GM12878 (cell line): ENCODE measurements around the gene SERTAD1. TPM values are rescaled to one million over a fixed set of nuclear protein-coding genes. Genes with fewer than 3 reads are reported as not detected.
A peak's percentile ranks its signal among the peaks of the same experiment; 100 is the strongest.

Experiments
- ATAC-seq: fragments of 200-7000 bp; cut with Tn5 transposase; 3 replicates; pipeline ENCODE4 v1.9.1; 2020; ENCODE audit warnings: mild to moderate bottlenecking, moderate library complexity
- BruUV-seq: library from RNA; stranded (reverse); fragments of 400-500 nt; replicated peaks from 2 replicates; lab custom pipeline; 2021; lab: Mats Ljungman, UMichigan
- CTCF ChIA-PET: fragments of 300-600 bp; sonication (Branson Sonifier 250); formaldehyde crosslinking; extraction: SDS; loops from one replicate; lab custom pipeline; 2021; ENCODE audit warnings: inconsistent platforms; lab: Yijun Ruan, JAX
- POLR2A ChIA-PET: fragments of 350-600 bp; formaldehyde crosslinking; extraction: SDS; loops from one replicate; lab custom pipeline; 2021; ENCODE audit warnings: inconsistent platforms; lab: Charles Lee
- RAD21 ChIA-PET: fragments of 300-600 bp; sonication (Branson Sonifier 250); formaldehyde crosslinking; loops from one replicate; lab custom pipeline; 2023; ENCODE audit warnings: antibody characterized with exemption; ENCODE audit not compliant: unreplicated experiment; lab: Charles Lee
- SMC1A ChIA-PET: fragments of 300-600 bp; sonication (Branson Sonifier 250); formaldehyde crosslinking; loops from one replicate; lab custom pipeline; 2023; ENCODE audit not compliant: unreplicated experiment, uncharacterized antibody; lab: Charles Lee
- DNase-seq: peaks from one replicate; pipeline ENCODE4 v3.0.0-alpha.2; 2011; ENCODE audit warnings: low read depth, low spot score
- FAIRE-seq: peaks from 3 replicates; lab custom pipeline; 2011; peaks lifted over from hg19 to GRCh38; lab: Jason Lieb, UNC
- H2AFZ ChIP-seq: 2 replicates; pipeline ENCODE4 v1.6.0; 2011; ENCODE audit warnings: low read depth, low read length, control low read depth; ENCODE audit not compliant: control insufficient read depth
- H3K27ac ChIP-seq: 2 replicates; pipeline ENCODE4 v1.5.1; 2011; ENCODE audit warnings: control low read depth; ENCODE audit not compliant: control insufficient read depth, insufficient read depth
- H3K27me3 ChIP-seq, 2 experiments: replicated peaks in 1 of 2; 2 replicates each; pipeline versions ENCODE4 v1.6.0 to v1.6.1; 2011; ENCODE audit warnings: low read length in 1 of 2; ENCODE audit not compliant: control insufficient read depth in 2 of 2, insufficient read depth in 2 of 2
- H3K36me3 ChIP-seq, 2 experiments: 2 replicates each; pipeline ENCODE4 v1.5.1; 2011; ENCODE audit warnings: low read length in 1 of 2; ENCODE audit not compliant: control insufficient read depth in 2 of 2, insufficient read depth in 2 of 2
- H3K4me1 ChIP-seq: 2 replicates; pipeline ENCODE4 v1.6.1; 2011; ENCODE audit warnings: mild to moderate bottlenecking, low read length, moderate library complexity, mixed read lengths; ENCODE audit not compliant: control insufficient read depth, insufficient read depth
- H3K4me2 ChIP-seq: 2 replicates; pipeline ENCODE4 v1.6.0; 2011; ENCODE audit warnings: control low read depth; ENCODE audit not compliant: control insufficient read depth, insufficient read depth
- H3K4me3 ChIP-seq: fragments of 200-600 bp; sonication (generic); 2 replicates; pipeline ENCODE4 v1.5.1; 2016
- H3K79me2 ChIP-seq: 2 replicates; pipeline ENCODE4 v1.6.0; 2011; ENCODE audit warnings: low read length; ENCODE audit not compliant: control insufficient read depth, insufficient read depth
- H3K9ac ChIP-seq: 2 replicates; pipeline ENCODE4 v1.8.0; 2011; ENCODE audit warnings: low read length, control low read depth, mixed read lengths; ENCODE audit not compliant: control insufficient read depth, insufficient read depth
- H3K9me3 ChIP-seq: replicated peaks from 3 replicates; pipeline ENCODE4 v1.5.1; 2011; ENCODE audit warnings: mild to moderate bottlenecking, low read length; ENCODE audit not compliant: control insufficient read depth, insufficient read depth
- H4K20me1 ChIP-seq: 2 replicates; pipeline ENCODE4 v1.6.0; 2011; ENCODE audit not compliant: control insufficient read depth, insufficient read depth
- ATF2 ChIP-seq: IDR thresholded peaks from 2 replicates; pipeline ENCODE4 v1.6.1; 2012; ENCODE audit warnings: low read length, inconsistent platforms
- CBX3 ChIP-seq: fragments of 200-600 bp; sonication (generic); IDR thresholded peaks from 2 replicates; pipeline ENCODE4 v1.6.1; 2016; ENCODE audit warnings: low read depth, borderline replicate concordance
- CEBPB ChIP-seq, 2 experiments: fragments of 150-350 bp in 1 of 2; IDR thresholded peaks; 2 replicates each; pipeline ENCODE4 v1.6.1; 2012 to 2014; ENCODE audit warnings: low read depth in 2 of 2, low read length in 2 of 2, borderline replicate concordance in 1 of 2, inconsistent platforms in 1 of 2
- CHD1 ChIP-seq: IDR thresholded peaks from 2 replicates; pipeline ENCODE4 v1.6.1; 2012; ENCODE audit warnings: low read depth, low read length, improper control_type of control experiment
- CREB1 ChIP-seq: IDR thresholded peaks from 2 replicates; pipeline ENCODE4 v1.6.1; 2012; ENCODE audit warnings: low read depth, mild to moderate bottlenecking, inconsistent platforms
- EZH2 ChIP-seq: IDR thresholded peaks from 2 replicates; pipeline ENCODE4 v1.6.1; 2012; ENCODE audit warnings: low read depth, mild to moderate bottlenecking, control low read depth, inconsistent platforms, low read length, borderline replicate concordance; ENCODE audit not compliant: control insufficient read depth
- FOXK2 ChIP-seq: fragments of 450-650 bp; IDR thresholded peaks from 2 replicates; pipeline ENCODE4 v1.6.1; 2017; ENCODE audit warnings: mild to moderate bottlenecking, moderate library complexity
- GABPA ChIP-seq: IDR thresholded peaks from 2 replicates; pipeline ENCODE4 v1.6.1; 2014; ENCODE audit warnings: antibody characterized with exemption, low read depth, mild to moderate bottlenecking, inconsistent platforms
- IRF4 ChIP-seq: IDR thresholded peaks from 2 replicates; pipeline ENCODE4 v1.6.1; 2011; ENCODE audit warnings: low read depth, low read length
- JUNB ChIP-seq: IDR thresholded peaks from 2 replicates; pipeline ENCODE4 v1.6.1; 2016; ENCODE audit warnings: antibody characterized with exemption, mild to moderate bottlenecking
- NKRF ChIP-seq: fragments of 450-650 bp; conservative IDR thresholded peaks from 2 replicates; pipeline ENCODE4 v1.6.1; 2017; ENCODE audit warnings: mild to moderate bottlenecking, moderate library complexity
- RCOR1 ChIP-seq: conservative IDR thresholded peaks from 2 replicates; pipeline ENCODE4 v1.6.1; 2012; ENCODE audit warnings: low read depth, low read length, improper control_type of control experiment
- WGBS: methylation state at CpG from one replicate; pipeline ENCODE4 v1.1.6; 2016; ENCODE audit warnings: low lambda C conversion rate; ENCODE audit not compliant: insufficient replicate concordance, insufficient coverage; ENCODE audit errors: missing lambda C conversion rate; 5-methylcytosine and 5-hydroxymethylcytosine counted together
- in situ Hi-C: fragments of 300-500 bp; cut with MboI; formaldehyde crosslinking; loops from 9 replicates; pipeline ENCODE4 v1.14.3; 2018; ENCODE audit warnings: mixed read lengths
- intact Hi-C: fragments of 100-400 bp; cut with micrococcal nuclease; formaldehyde crosslinking; loops from one replicate; pipeline ENCODE4 v1.14.2; 2022; ENCODE audit not compliant: unreplicated experiment
- polyA plus RNA-seq, 11 experiments: library from polyadenylated mRNA; depleted of rRNA in 4 of 11; unstranded in 6 of 11; stranded (reverse) in 5 of 11; fragments of >200 nt; fragmentation: Nextera tagmentation in 4 of 11; fragmentation: Illumina TruSeq in 1 of 11; extraction: Ambion mirVana in 4 of 11; extraction: Trizol in 1 of 11; gene quantifications; 1 replicate in 1 of 11; 2 replicates in 10 of 11; pipeline versions ENCODE4 v1.2.1 to v1.2.3, GENCODE V29; 2011 to 2016; ENCODE audit warnings: inconsistent platforms in 2 of 11, missing spikeins in 2 of 11, low read depth in 1 of 11
- total RNA-seq, 4 experiments: library from RNA; depleted of rRNA in 3 of 4; stranded (reverse); fragments of >200 nt in 3 of 4; fragmentation: Illumina TruSeq in 1 of 4; extraction: Trizol in 1 of 4; gene quantifications; 2 replicates each; pipeline versions ENCODE4 v1.2.1 to v1.2.3, GENCODE V29; 2013 to 2021
- TF ChIP-seq, protein P1 (sequence below): fragments of 450-650 bp; formaldehyde crosslinking; IDR thresholded peaks from 2 replicates; pipeline ENCODE4 v1.4.0; 2022; ENCODE audit warnings: mild to moderate bottlenecking, moderate library complexity
- TF ChIP-seq, protein P2 (sequence below): fragments of 450-650 bp; IDR thresholded peaks from 2 replicates; pipeline ENCODE4 v1.6.1; 2017; ENCODE audit warnings: low read depth, mild to moderate bottlenecking, moderate library complexity

Gene SERTAD1
- total and polyA plus RNA-seq, 10 of the 15 experiments (the other 5 are each of a cell fraction or from before 2014, with no cell fraction given), result 0.23 to 14.2 (median 8.0) TPM

GRCh38 chr19:40378509-40378908, 47.3 kb downstream of the SERTAD1 start (continued):
- TF ChIP-seq, protein P1, sequence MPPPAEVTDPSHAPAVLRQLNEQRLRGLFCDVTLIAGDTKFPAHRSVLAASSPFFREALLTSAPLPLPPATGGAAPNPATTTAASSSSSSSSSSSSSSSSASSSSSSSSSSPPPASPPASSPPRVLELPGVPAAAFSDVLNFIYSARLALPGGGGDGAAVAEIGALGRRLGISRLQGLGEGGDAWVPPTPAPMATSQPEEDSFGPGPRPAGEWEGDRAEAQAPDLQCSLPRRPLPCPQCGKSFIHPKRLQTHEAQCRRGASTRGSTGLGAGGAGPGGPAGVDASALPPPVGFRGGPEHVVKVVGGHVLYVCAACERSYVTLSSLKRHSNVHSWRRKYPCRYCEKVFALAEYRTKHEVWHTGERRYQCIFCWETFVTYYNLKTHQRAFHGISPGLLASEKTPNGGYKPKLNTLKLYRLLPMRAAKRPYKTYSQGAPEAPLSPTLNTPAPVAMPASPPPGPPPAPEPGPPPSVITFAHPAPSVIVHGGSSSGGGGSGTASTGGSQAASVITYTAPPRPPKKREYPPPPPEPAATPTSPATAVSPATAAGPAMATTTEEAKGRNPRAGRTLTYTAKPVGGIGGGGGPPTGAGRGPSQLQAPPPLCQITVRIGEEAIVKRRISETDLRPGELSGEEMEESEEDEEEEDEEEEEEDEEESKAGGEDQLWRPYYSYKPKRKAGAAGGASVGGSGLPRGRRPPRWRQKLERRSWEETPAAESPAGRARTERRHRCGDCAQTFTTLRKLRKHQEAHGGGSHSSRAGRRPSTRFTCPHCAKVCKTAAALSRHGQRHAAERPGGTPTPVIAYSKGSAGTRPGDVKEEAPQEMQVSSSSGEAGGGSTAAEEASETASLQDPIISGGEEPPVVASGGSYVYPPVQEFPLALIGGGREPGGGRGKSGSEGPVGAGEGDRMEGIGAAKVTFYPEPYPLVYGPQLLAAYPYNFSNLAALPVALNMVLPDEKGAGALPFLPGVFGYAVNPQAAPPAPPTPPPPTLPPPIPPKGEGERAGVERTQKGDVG (CRISPR knock-in tag), result no peak
- TF ChIP-seq CEBPB (IDR thresholded peaks at IDR 0.05; ENCODE audit: borderline replicate concordance in 1 of 2, low read depth in 2 of 2, low read length in 2 of 2), result no peak
- no peak for TF ChIP-seq EZH2
- TF ChIP-seq JUNB, result no peak

- SMC1A ChIA-PET, result no interaction called here
- no peak overlapping the region for H3K9ac ChIP-seq
- intact Hi-C loops, result no loop called here
- no peak overlapping the region for H3K4me2 ChIP-seq
- H4K20me1 ChIP-seq, result no peaks in the 10 kb centered on the region
- H3K4me1 ChIP-seq, result no peaks in the 10 kb centered on the region
- H2AFZ ChIP-seq, result no peak overlapping the region
- no peaks in the 10 kb centered on the region for H3K79me2 ChIP-seq
- TSS peak; percentile 65 for BruUV-seq
- WGBS, result 91% methylated on average over 25 of the region's 25 CpGs
- POLR2A ChIA-PET, result no interaction called here
- ATAC-seq (no peak), FAIRE-seq (no peak), DNase-seq (no peak)
- no peaks in the 10 kb centered on the region for H3K9me3 ChIP-seq
- H3K36me3 ChIP-seq, result no peaks in the 10 kb centered on the region
- no peaks in the 10 kb centered on the region for H3K27me3 ChIP-seq
- CTCF ChIA-PET, result interaction anchor here (0.6 kb wide), 1 partner anchor 26 kb away, joined by 3 read pairs; no protein-coding TSS in a partner anchor
- H3K27ac ChIP-seq, result no peak overlapping the region
- in situ Hi-C loops, result no loop called here
- RAD21 ChIA-PET, result no interaction called here
- no peak overlapping the region for H3K4me3 ChIP-seq
- TF ChIP-seq FOXK2 (no peak), ATF2 (no peak), RCOR1 (no peak), NKRF (no peak), GABPA (no peak), IRF4 (no peak), CBX3 (no peak), CHD1 (no peak), CREB1 (no peak)
- TF ChIP-seq, protein P2, sequence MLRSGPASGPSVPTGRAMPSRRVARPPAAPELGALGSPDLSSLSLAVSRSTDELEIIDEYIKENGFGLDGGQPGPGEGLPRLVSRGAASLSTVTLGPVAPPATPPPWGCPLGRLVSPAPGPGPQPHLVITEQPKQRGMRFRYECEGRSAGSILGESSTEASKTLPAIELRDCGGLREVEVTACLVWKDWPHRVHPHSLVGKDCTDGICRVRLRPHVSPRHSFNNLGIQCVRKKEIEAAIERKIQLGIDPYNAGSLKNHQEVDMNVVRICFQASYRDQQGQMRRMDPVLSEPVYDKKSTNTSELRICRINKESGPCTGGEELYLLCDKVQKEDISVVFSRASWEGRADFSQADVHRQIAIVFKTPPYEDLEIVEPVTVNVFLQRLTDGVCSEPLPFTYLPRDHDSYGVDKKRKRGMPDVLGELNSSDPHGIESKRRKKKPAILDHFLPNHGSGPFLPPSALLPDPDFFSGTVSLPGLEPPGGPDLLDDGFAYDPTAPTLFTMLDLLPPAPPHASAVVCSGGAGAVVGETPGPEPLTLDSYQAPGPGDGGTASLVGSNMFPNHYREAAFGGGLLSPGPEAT, result no peak
Observed at GRCh38 chr19:40377876-40378385, 47.9 kb downstream of the SERTAD1 start.
